Neuron (in vitro differentiated cells): ENCODE measurements around the gene CFAP410.
"Not testable (repeated sequence)": the region's sequence is repeated elsewhere in the genome, so short reads cannot be mapped to it uniquely, and the experiment has no call there.

Experiments used
- H2AFZ ChIP-seq: one replicate; pipeline ENCODE4 v1.6.1; 2013; ENCODE audit warnings: low read depth, mild to moderate bottlenecking, inconsistent platforms, low read length, moderate library complexity
- H3K27me3 ChIP-seq: one replicate; pipeline ENCODE4 v1.6.1; 2013; ENCODE audit warnings: low read length; ENCODE audit not compliant: insufficient read depth
- H3K36me3 ChIP-seq: one replicate; pipeline ENCODE4 v1.6.1; 2013; ENCODE audit warnings: low read length; ENCODE audit not compliant: insufficient read depth
- H3K4me1 ChIP-seq: one replicate; pipeline ENCODE4 v1.6.1; 2013; ENCODE audit warnings: low read length; ENCODE audit not compliant: insufficient read depth
- H3K4me3 ChIP-seq: 2 replicates; pipeline ENCODE4 v1.5.1; 2013; ENCODE audit warnings: mild to moderate bottlenecking, low read length, moderate library complexity
- H3K9me3 ChIP-seq: one replicate; pipeline ENCODE4 v1.6.1; 2013; ENCODE audit warnings: low read length

Gene CFAP410

GRCh38 chr21:44290327-44291077 is 48.7 kb downstream of the CFAP410 start:
- no peaks in the 10 kb centered on the region for H3K9me3 ChIP-seq
- H3K4me1 ChIP-seq: peaks cover 9% of the 10 kb centered on the region
- H3K4me3 ChIP-seq: no peak overlapping the region
- H3K36me3 ChIP-seq: no peaks in the 10 kb centered on the region
- no peak overlapping the region for H2AFZ ChIP-seq
- peaks cover 49% of the 10 kb centered on the region for H3K27me3 ChIP-seq

GRCh38 chr21:44289381-44290010 is 49.7 kb downstream of the CFAP410 start:
- Histone ChIP-seq H3K27me3 (peaks cover 53% of the 10 kb centered on the region), H3K4me3 (no peak overlapping the region), H3K36me3 (no peaks in the 10 kb centered on the region), H2AFZ (no peak overlapping the region), H3K9me3 (no peaks in the 10 kb centered on the region), H3K4me1 (peaks cover under 1% of the 10 kb centered on the region)

GRCh38 chr21:44288251-44289110 is 50.7 kb downstream of the CFAP410 start:
- H3K4me1 ChIP-seq: peaks cover 7% of the 10 kb centered on the region
- no peaks in the 10 kb centered on the region for H3K9me3 ChIP-seq
- H3K27me3 ChIP-seq: peaks cover 60% of the 10 kb centered on the region
- no peak overlapping the region for H2AFZ ChIP-seq
- H3K36me3 ChIP-seq: no peaks in the 10 kb centered on the region
- no peak overlapping the region for H3K4me3 ChIP-seq

DNA sequence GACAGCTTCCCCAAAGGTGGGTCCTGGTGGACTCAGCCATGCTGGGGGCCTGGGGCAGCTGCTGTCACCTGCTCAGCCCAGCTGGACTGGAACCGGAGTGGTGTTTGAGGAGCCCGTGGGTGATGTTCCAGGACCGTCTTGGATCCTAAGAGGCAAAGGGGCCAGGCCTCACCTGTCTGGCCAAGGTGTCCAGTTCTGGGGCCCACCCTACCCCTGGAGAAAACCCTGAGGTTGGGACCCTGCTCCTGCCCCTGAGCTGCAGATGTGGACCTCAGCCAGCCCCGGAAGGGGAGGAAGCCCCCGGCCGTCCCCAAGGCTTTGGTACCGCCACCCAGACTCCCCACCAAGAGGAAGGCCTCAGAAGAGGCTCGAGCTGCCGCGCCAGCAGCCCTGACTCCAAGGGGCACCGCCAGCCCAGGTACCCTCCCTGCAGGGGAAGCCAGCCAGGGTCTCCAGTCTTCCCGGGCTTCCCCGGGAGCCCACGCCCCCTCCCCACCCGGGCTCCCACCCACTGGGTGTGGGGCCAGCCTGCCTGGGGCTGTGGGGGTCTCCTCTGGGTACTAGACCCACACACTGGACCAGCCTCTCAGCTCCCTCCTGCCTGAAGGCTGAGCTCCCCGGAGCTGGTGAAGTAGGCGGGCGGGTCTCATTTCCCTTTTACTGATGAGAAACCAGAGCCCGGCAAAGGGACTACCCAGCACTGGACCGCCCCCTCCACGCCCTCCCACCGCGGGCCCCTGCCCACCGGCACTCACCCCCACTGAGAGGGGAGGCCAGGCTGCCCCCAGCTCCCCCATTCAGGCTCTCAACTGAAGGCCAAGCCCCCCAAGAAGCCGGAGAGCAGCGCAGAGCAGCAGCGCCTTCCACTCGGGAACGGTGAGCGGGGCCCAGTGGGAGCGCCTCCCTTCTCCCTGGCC is 52.2 kb downstream of the CFAP410 start:
- H3K27me3 ChIP-seq: peaks cover 64% of the 10 kb centered on the region
- H3K4me3 ChIP-seq: no peak overlapping the region
- H3K36me3 ChIP-seq: no peaks in the 10 kb centered on the region
- H2AFZ ChIP-seq: no peak overlapping the region
- peaks cover 8% of the 10 kb centered on the region for H3K4me1 ChIP-seq
- no peaks in the 10 kb centered on the region for H3K9me3 ChIP-seq

DNA sequence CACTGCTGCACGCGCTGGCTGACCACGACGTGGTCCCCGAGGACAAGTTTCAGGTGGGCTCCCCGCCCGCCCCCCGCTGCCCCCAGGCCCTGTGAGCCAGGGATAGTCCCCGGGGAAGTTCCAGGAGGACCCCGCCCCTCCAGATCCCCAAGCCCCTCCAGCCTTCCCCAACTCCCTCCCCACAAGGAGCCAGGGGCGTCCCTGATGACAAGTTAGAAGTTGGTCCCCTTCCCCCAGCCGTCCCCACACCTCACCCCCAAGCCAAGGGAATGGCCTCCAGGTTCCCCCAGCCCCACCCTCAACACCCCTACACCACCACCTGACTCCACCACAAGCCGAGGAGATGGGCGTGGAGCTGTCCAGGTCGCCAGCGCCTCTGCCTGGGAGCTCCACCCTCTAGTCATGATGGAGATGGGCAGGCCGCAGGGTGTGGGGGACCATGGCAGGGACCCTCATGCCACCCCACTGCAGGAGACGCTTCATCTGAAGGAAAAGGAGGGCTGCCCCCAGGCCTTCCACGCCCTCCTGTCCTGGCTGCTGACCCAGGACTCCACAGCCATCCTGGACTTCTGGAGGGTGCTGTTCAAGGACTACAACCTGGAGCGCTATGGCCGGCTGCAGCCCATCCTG is 53.0 kb downstream of the CFAP410 start:
- H3K27me3 ChIP-seq: peaks cover 68% of the 10 kb centered on the region
- H2AFZ ChIP-seq: no peak overlapping the region
- H3K4me3 ChIP-seq: no peak overlapping the region
- no peaks in the 10 kb centered on the region for H3K9me3 ChIP-seq
- peaks cover 8% of the 10 kb centered on the region for H3K4me1 ChIP-seq
- no peaks in the 10 kb centered on the region for H3K36me3 ChIP-seq

GRCh38 chr21:44285138-44285992 is 53.8 kb downstream of the CFAP410 start, which contains the start of gene AIRE:
TSS of gene AIRE (plus strand) at chr21:44285876. CDS start at chr21:44286007, 131 bp downstream.
- Histone ChIP-seq H3K9me3 (no peaks in the 10 kb centered on the region), H3K4me3 (no peak within 1 kb of the TSS), H3K4me1 (peaks cover 8% of the 10 kb centered on the region), H2AFZ (no peak within 1 kb of the TSS), H3K27me3 (peaks cover 60% of the 10 kb centered on the region), H3K36me3 (no peaks in the 10 kb centered on the region)

- no peaks in the 10 kb centered on the region for H3K9me3 ChIP-seq
- no peaks in the 10 kb centered on the region for H3K36me3 ChIP-seq
- peaks cover 8% of the 10 kb centered on the region for H3K4me1 ChIP-seq
- H3K4me3 ChIP-seq: no peak overlapping the region
- H2AFZ ChIP-seq: no peak overlapping the region
- peaks cover 55% of the 10 kb centered on the region for H3K27me3 ChIP-seq
Measured at GRCh38 chr21:44283948-44284347, 55.2 kb downstream of the CFAP410 start.

- not testable (repeated sequence) for H3K4me1 ChIP-seq, H3K36me3 ChIP-seq, H2AFZ ChIP-seq, H3K4me3 ChIP-seq, H3K9me3 ChIP-seq
- peaks cover 48% of the 10 kb centered on the region for H3K27me3 ChIP-seq
Measured at GRCh38 chr21:44283211-44283785, 55.9 kb downstream of the CFAP410 start.

DNA sequence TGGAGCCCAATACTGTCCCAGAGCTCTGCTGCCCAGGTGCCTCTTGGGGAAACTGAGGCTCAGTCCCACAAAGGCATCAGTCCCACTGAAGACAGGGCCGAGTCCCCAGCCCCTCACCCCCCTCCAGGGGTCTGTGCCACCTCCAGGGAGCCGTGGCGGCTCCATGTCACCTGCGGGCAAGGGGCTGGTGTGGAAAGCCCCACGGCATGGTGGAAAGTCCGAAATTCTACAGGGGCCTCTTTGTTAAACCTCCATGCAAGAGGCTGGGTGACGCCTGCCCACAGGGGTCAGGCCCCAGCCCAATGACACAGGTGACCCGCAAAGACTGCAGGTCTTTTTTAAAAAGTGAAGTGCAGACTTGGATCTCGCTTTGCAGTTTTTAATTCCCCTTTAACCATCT is 56.8 kb downstream of the CFAP410 start:
- Histone ChIP-seq H3K36me3 (no peaks in the 10 kb centered on the region), H2AFZ (no peak overlapping the region), H3K4me1 (peaks cover 8% of the 10 kb centered on the region), H3K4me3 (no peak overlapping the region), H3K9me3 (no peaks in the 10 kb centered on the region), H3K27me3 (peaks cover 39% of the 10 kb centered on the region)

GRCh38 chr21:44281801-44282200 is 57.4 kb downstream of the CFAP410 start:
- Histone ChIP-seq H3K9me3 (no peaks in the 10 kb centered on the region), H3K4me3 (no peak overlapping the region), H2AFZ (no peak overlapping the region), H3K36me3 (no peaks in the 10 kb centered on the region), H3K27me3 (peaks cover 35% of the 10 kb centered on the region), H3K4me1 (peaks cover 8% of the 10 kb centered on the region)
